RPMI8226 (cell line): ENCODE data around the gene RSBN1.
"Not testable (repeated sequence)": the region's sequence is repeated elsewhere in the genome, so short reads cannot be mapped to it uniquely, and the experiment has no call there.

Experiments used
- DNase-seq: peaks from one replicate; pipeline ENCODE4 v3.0.0-alpha.2; 2015

The RSBN1 gene

DNA sequence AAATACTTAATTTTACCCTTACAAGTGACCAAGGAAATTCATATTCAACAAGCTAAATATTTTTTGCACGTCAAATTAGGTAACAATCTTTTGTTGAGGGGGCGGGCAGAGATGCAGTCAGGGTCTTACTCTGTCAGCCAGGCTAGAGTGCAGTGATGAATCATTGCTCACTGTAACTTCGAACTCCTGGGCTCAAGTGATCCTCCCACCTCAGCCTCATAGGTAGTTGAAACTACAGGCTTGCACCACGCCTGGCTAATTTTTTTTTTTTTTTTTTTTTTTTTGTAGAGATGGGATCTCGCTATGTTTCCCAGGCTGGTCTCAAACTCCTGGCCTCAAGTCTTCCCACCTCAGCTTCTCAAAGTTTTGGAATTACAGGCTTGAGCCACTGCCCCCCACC, 79.5 kb downstream of the RSBN1 start:
- no peak for DNase-seq

DNA sequence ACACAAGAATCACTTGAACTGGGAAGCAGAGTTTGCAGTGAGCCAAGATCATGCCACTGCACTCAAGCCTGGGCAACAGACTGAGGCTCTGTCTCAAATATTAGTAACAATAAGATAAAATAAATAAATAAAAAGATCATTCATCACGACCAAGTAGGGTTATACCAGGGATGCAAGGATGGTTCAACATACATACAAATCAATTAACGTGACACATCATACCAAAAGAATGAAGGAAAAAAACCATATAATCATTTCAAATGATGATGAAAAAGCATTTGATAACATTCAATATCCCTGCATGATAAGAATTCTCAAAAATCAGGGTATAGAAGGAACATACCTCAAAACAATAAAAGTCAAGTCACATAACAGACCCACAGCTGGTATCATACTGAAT, 91.3 kb downstream of the RSBN1 start:
- no peak for DNase-seq

DNA sequence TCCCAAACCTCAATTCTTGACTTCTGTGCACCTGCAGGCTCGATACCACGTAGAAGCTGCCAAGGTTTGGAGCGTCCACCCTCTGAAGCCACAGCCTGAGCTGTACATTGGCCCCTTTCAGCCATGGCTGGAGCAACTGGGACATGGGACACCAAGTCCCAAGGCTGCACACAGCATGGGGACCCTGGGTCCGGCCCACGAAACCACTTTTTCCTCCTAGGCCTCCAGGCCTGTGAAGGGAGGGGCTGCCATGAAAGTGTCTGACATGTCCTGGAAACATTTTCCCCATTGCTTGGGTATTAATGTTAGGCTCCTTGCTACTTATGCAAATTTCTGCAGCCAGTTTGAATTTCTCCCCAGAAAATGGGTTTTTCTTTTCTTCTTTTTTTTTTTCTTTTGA, 93.7 kb downstream of the RSBN1 start:
- not testable (repeated sequence) for DNase-seq

DNA sequence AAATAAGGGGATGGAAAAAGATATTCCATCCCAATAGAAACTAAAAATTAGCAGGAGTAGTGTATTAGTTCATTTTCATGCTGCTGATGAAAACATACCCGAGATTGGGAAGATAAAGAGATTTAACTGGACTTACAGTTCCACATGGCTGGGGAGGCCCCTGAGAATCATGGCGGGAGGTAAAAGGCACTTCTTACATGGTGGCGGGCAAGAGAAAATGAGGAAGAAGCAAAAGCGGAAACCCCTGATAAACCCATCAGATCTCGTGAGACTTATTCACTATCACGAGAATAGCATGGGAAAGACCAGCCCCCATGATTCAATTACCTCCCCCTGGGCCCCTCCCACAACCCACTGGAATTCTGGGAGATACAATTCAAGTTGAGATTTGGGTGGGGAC, 94.8 kb downstream of the RSBN1 start:
- DNase-seq, result not testable (repeated sequence)

DNA sequence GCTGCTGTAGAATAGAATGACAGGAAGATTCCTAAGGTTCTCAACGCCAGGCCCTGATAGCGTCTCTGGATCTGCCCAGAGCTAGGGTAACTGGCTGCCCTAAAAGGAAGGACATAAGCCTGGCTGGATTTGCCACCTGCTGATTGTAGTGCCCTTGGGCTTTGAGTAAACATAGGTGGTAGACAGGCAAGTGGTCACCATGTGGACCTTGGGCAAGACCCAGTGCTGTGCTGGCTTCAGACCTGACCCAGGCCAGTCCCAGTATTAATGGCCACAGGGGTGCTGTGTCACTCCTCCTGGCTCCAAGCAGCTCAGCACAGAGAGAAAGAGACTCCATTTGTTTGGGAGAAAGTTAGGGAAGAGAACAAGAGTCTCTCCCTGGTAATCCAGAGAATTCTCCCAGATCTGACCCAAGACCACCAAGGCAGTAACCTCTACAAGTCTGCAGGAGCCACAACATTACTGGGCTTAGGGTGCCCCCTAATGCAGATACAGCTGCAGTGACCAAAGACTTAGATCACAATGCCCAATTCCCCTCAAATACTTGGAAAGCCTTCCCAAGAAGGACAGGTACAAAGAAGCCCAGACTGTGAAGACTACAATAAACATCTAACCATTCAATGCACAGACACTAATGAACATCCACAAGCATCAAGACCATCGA, 97.5 kb downstream of the RSBN1 start:
- no peak for DNase-seq
